GM19468 (cell line): ENCODE results near the gene KDELR1.

Experiments
- ATAC-seq: cut with Tn5 transposase; IDR thresholded peaks from one replicate; pipeline ENCODE4 v1.9.1; 2021; ENCODE audit warnings: mild to moderate bottlenecking, moderate library complexity, moderate number of reproducible peaks; ENCODE audit not compliant: unreplicated experiment; ENCODE audit errors: extremely low read depth

KDELR1 gene

GRCh38 chr19:48391100-48392005, at the start of gene KDELR1:
Gene KDELR1 (minus strand): TSS chr19:48391551. CDS start chr19:48391358, 193 bp downstream.
- no peak for ATAC-seq

- ATAC-seq = no peak
Observed at GRCh38 chr19:48436586-48436985, 45.2 kb upstream of the KDELR1 start.

GRCh38 chr19:48433337-48433736, 42.0 kb upstream of the KDELR1 start:
- ATAC-seq = no peak

GRCh38 chr19:48428670-48429069, 37.3 kb upstream of the KDELR1 start:
- ATAC-seq = no peak

- no peak for ATAC-seq
Observed at GRCh38 chr19:48424694-48425219, 33.4 kb upstream of the KDELR1 start.

GRCh38 chr19:48421548-48421947, 30.2 kb upstream of the KDELR1 start:
- ATAC-seq = no peak

- ATAC-seq = no peak
Observed at GRCh38 chr19:48419158-48419920, 28.0 kb upstream of the KDELR1 start.

- no peak for ATAC-seq
Observed at GRCh38 chr19:48418317-48419064, 27.1 kb upstream of the KDELR1 start.

- no peak for ATAC-seq
Observed at GRCh38 chr19:48417421-48417820, 26.1 kb upstream of the KDELR1 start.

- ATAC-seq = no peak
Observed at GRCh38 chr19:48415806-48416221, 24.5 kb upstream of the KDELR1 start.

GRCh38 chr19:48415395-48415794, 24.0 kb upstream of the KDELR1 start:
- no peak for ATAC-seq

GRCh38 chr19:48413879-48414587, 22.7 kb upstream of the KDELR1 start:
- no peak for ATAC-seq

- ATAC-seq = no peak
Observed at GRCh38 chr19:48405850-48406249, 14.5 kb upstream of the KDELR1 start.

- ATAC-seq = no peak
Observed at GRCh38 chr19:48405010-48405659, 13.8 kb upstream of the KDELR1 start.

- ATAC-seq = no peak
Observed at GRCh38 chr19:48403606-48404005, 12.3 kb upstream of the KDELR1 start.

- ATAC-seq = no peak
Observed at GRCh38 chr19:48401287-48401686, 9.9 kb upstream of the KDELR1 start.

GRCh38 chr19:48400018-48400742, 8.8 kb upstream of the KDELR1 start:
- no peak for ATAC-seq

GRCh38 chr19:48398375-48399235, 7.3 kb upstream of the KDELR1 start:
- no peak for ATAC-seq
